A172 (cell line): ENCODE measurements around the gene HCN3. TPM values are rescaled to one million over a fixed set of nuclear protein-coding genes. Genes with fewer than 3 reads are reported as not detected.
"Not testable (repeated sequence)": the region's sequence is repeated elsewhere in the genome, so short reads cannot be mapped to it uniquely, and the experiment has no call there.

ENCODE experiments used
- DNase-seq: peaks from one replicate; pipeline ENCODE4 v3.0.0-alpha.2; 2015; ENCODE audit warnings: low spot score
- total RNA-seq: library from RNA; depleted of rRNA; stranded (reverse); fragments of >200 nt; shearing (Covaris generic); gene quantifications from 2 replicates; pipeline ENCODE4 v1.2.3, GENCODE V29; 2014

The HCN3 gene
- total RNA-seq, 1 experiment from 2014 or later: 1.0 TPM

- peak; percentile 40 for DNase-seq
These were observed 32.3 kb downstream of the HCN3 start for GRCh38 chr1:155309423-155310021.

GRCh38 chr1:155313261-155313660, 36.0 kb downstream of the HCN3 start:
- no peak for DNase-seq

- no peak for DNase-seq
These were observed 39.7 kb downstream of the HCN3 start for GRCh38 chr1:155316922-155317321.

- DNase-seq: no peak
These were observed 40.8 kb downstream of the HCN3 start for GRCh38 chr1:155318082-155318481.

GRCh38 chr1:155319536-155319935, 42.3 kb downstream of the HCN3 start:
- no peak for DNase-seq

- DNase-seq: no peak
These were observed 43.0 kb downstream of the HCN3 start for GRCh38 chr1:155320252-155320651.

- no peak for DNase-seq
These were observed 43.7 kb downstream of the HCN3 start, which contains the start of gene RUSC1 for GRCh38 chr1:155320661-155321617. Gene RUSC1 (plus strand): TSS chr1:155320894. CDS start chr1:155321774, 880 bp downstream.

- DNase-seq: no peak
These were observed 44.6 kb downstream of the HCN3 start for GRCh38 chr1:155321639-155322503.

- DNase-seq: peak; percentile 40
These were observed 45.3 kb downstream of the HCN3 start for GRCh38 chr1:155322571-155322952.

GRCh38 chr1:155322953-155323728, 45.9 kb downstream of the HCN3 start:
- peak; percentile 98 for DNase-seq

GRCh38 chr1:155323729-155324036, 46.4 kb downstream of the HCN3 start:
- DNase-seq: peak; percentile 90

- DNase-seq: peak; percentile 97
These were observed 46.9 kb downstream of the HCN3 start for GRCh38 chr1:155324037-155324716.

GRCh38 chr1:155324717-155325602, 47.7 kb downstream of the HCN3 start:
- peak; percentile 82 for DNase-seq

- DNase-seq: peak; percentile 16
These were observed 48.3 kb downstream of the HCN3 start for GRCh38 chr1:155325603-155325893.

- no peak for DNase-seq
These were observed 48.8 kb downstream of the HCN3 start for GRCh38 chr1:155326020-155326526.

- DNase-seq: no peak
These were observed 49.4 kb downstream of the HCN3 start for GRCh38 chr1:155326631-155327037.

- no peak for DNase-seq
These were observed 50.7 kb downstream of the HCN3 start for GRCh38 chr1:155327981-155328380.

GRCh38 chr1:155328856-155329255, 51.6 kb downstream of the HCN3 start:
- DNase-seq: not testable (repeated sequence)

GRCh38 chr1:155329980-155330598, 52.8 kb downstream of the HCN3 start:
- no peak for DNase-seq
